H9 (cell line): Measurements from ENCODE around the gene NKAIN2. TPM values are rescaled to one million over a fixed set of nuclear protein-coding genes. Genes with fewer than 3 reads are reported as not detected.

Source experiments
- DNase-seq: peaks from one replicate; pipeline ENCODE4 v3.0.0-alpha.2; 2017
- H2AFZ ChIP-seq: one replicate; pipeline ENCODE4 v1.6.1; 2013; ENCODE audit warnings: mild to moderate bottlenecking, low read length, control low read depth, moderate library complexity
- H2AK5ac ChIP-seq: 2 replicates; pipeline ENCODE4 v1.6.1; 2013; ENCODE audit warnings: low read length, control low read depth, mixed read lengths; ENCODE audit not compliant: insufficient read length
- H2BK120ac ChIP-seq: one replicate; pipeline ENCODE4 v1.6.1; 2013; ENCODE audit warnings: low read depth, mild to moderate bottlenecking, low read length, control low read depth, inconsistent platforms; ENCODE audit not compliant: poor library complexity, severe bottlenecking
- H2BK12ac ChIP-seq: 2 replicates; pipeline ENCODE4 v1.6.1; 2013; ENCODE audit warnings: low read length, control low read depth, mixed read lengths, low read depth; ENCODE audit not compliant: insufficient read length
- H2BK15ac ChIP-seq: 2 replicates; pipeline ENCODE4 v1.6.1; 2013; ENCODE audit warnings: low read depth, low read length, control low read depth
- H2BK20ac ChIP-seq: one replicate; pipeline ENCODE4 v1.6.1; 2013; ENCODE audit warnings: low read depth, mild to moderate bottlenecking, low read length, control low read depth, inconsistent platforms; ENCODE audit not compliant: poor library complexity, severe bottlenecking
- H2BK5ac ChIP-seq: 2 replicates; pipeline ENCODE4 v1.6.1; 2013; ENCODE audit warnings: low read length, control low read depth, mixed read lengths; ENCODE audit not compliant: insufficient read length
- H3K14ac ChIP-seq: 2 replicates; pipeline ENCODE4 v1.6.1; 2013; ENCODE audit warnings: low read length, control low read depth; ENCODE audit not compliant: insufficient read depth
- H3K18ac ChIP-seq: 2 replicates; pipeline ENCODE4 v1.6.1; 2013; ENCODE audit warnings: low read depth, mild to moderate bottlenecking, mixed read lengths, low read length, control low read depth; ENCODE audit not compliant: insufficient read length
- H3K23ac ChIP-seq: 2 replicates; pipeline ENCODE4 v1.6.1; 2013; ENCODE audit warnings: low read length, control low read depth, mixed read lengths, low read depth; ENCODE audit not compliant: insufficient read length
- H3K23me2 ChIP-seq: 2 replicates; pipeline ENCODE4 v1.6.1; 2013; ENCODE audit warnings: low read depth, mild to moderate bottlenecking, mixed read lengths, low read length, control low read depth; ENCODE audit not compliant: insufficient read length, poor library complexity, severe bottlenecking
- H3K27ac ChIP-seq: 2 replicates; pipeline ENCODE4 v1.5.1; 2013; ENCODE audit warnings: low read length, control low read depth, mixed read lengths, low read depth; ENCODE audit not compliant: insufficient read length
- H3K27me3 ChIP-seq: 2 replicates; pipeline ENCODE4 v1.6.1; 2013; ENCODE audit warnings: low read length, control low read depth, inconsistent platforms; ENCODE audit not compliant: insufficient read depth
- H3K4ac ChIP-seq: 2 replicates; pipeline ENCODE4 v1.6.1; 2013; ENCODE audit warnings: low read depth, mild to moderate bottlenecking, control low read depth, inconsistent platforms, low read length, moderate library complexity
- H3K4me1 ChIP-seq: 2 replicates; pipeline ENCODE4 v1.6.1; 2013; ENCODE audit warnings: low read length, control low read depth, inconsistent platforms; ENCODE audit not compliant: insufficient read depth
- H3K4me2 ChIP-seq: 2 replicates; pipeline ENCODE4 v1.6.1; 2013; ENCODE audit warnings: low read length, control low read depth, mixed read lengths; ENCODE audit not compliant: insufficient read length, insufficient read depth
- H3K56ac ChIP-seq: 2 replicates; pipeline ENCODE4 v1.6.1; 2013; ENCODE audit warnings: low read depth, mild to moderate bottlenecking, mixed read lengths, low read length, control low read depth; ENCODE audit not compliant: insufficient read length
- H3K79me1 ChIP-seq: 2 replicates; pipeline ENCODE4 v1.6.1; 2013; ENCODE audit warnings: low read depth, mild to moderate bottlenecking, moderate library complexity, low read length, control low read depth, inconsistent platforms; ENCODE audit not compliant: insufficient read depth, poor library complexity, severe bottlenecking
- H3K79me2 ChIP-seq: 2 replicates; pipeline ENCODE4 v1.6.1; 2013; ENCODE audit warnings: low read length, control low read depth, inconsistent platforms; ENCODE audit not compliant: insufficient read depth
- H3K9ac ChIP-seq: 2 replicates; pipeline ENCODE4 v1.6.1; 2013; ENCODE audit warnings: low read length, control low read depth, mixed read lengths; ENCODE audit not compliant: insufficient read length; ENCODE audit errors: extremely low read depth
- H3K9me3 ChIP-seq: one replicate; pipeline ENCODE4 v1.6.1; 2013; ENCODE audit warnings: low read depth, low read length, inconsistent platforms; ENCODE audit not compliant: control insufficient read depth
- H3T11ph ChIP-seq: one replicate; pipeline ENCODE4 v1.6.1; 2013; ENCODE audit warnings: mild to moderate bottlenecking, low read length, control low read depth, inconsistent platforms
- H4K20me1 ChIP-seq: one replicate; pipeline ENCODE4 v1.6.1; 2013; ENCODE audit not compliant: control insufficient read depth, insufficient read length, insufficient read depth
- H4K5ac ChIP-seq: 2 replicates; pipeline ENCODE4 v1.6.1; 2013; ENCODE audit warnings: low read depth, mild to moderate bottlenecking, mixed read lengths, low read length, control low read depth; ENCODE audit not compliant: insufficient read length
- H4K8ac ChIP-seq: replicated peaks from 2 replicates; pipeline ENCODE4 v1.6.1; 2013; ENCODE audit warnings: low read length, control low read depth, mixed read lengths, low read depth; ENCODE audit not compliant: insufficient read length
- H4K91ac ChIP-seq: 2 replicates; pipeline ENCODE4 v1.6.1; 2013; ENCODE audit warnings: low read depth, mild to moderate bottlenecking, moderate library complexity, mixed read lengths, low read length, control low read depth; ENCODE audit not compliant: insufficient read length
- H3K27ac Mint-ChIP-seq, 3 experiments: 2 replicates in 2 of 3; 3 replicates in 1 of 3; pipeline ENCODE4 v1.8.0; 2020 to 2021; ENCODE audit warnings: mixed read lengths in 3 of 3, mild to moderate bottlenecking in 1 of 3, moderate library complexity in 1 of 3
- H3K27me3 Mint-ChIP-seq: 2 replicates; pipeline ENCODE4 v1.8.0; 2021; ENCODE audit warnings: low read depth, mild to moderate bottlenecking, moderate library complexity, mixed read lengths
- H3K36me3 Mint-ChIP-seq, 3 experiments: 2 replicates in 2 of 3; 3 replicates in 1 of 3; pipeline ENCODE4 v1.8.0; 2020 to 2021; ENCODE audit warnings: low read depth in 3 of 3, mixed read lengths in 3 of 3; ENCODE audit not compliant: insufficient read depth in 1 of 3
- H3K4me1 Mint-ChIP-seq, 2 experiments: 2 replicates each; pipeline ENCODE4 v1.8.0; 2020; ENCODE audit warnings: mixed read lengths in 2 of 2
- H3K4me3 Mint-ChIP-seq, 2 experiments: 2 replicates in 1 of 2; 3 replicates in 1 of 2; pipeline ENCODE4 v1.8.0; 2020 to 2021; ENCODE audit warnings: mild to moderate bottlenecking in 2 of 2, mixed read lengths in 2 of 2, moderate library complexity in 1 of 2
- H3K9me3 Mint-ChIP-seq, 2 experiments: 2 replicates in 1 of 2; 3 replicates in 1 of 2; pipeline ENCODE4 v1.8.0; 2020; ENCODE audit warnings: mild to moderate bottlenecking in 2 of 2, mixed read lengths in 2 of 2, moderate library complexity in 1 of 2
- WGBS: extraction: QIAGEN DNeasy Blood & Tissue Kit; methylation state at CpG from one replicate; pipeline ENCODE4 v1.1.7; 2013; ENCODE audit warnings: missing lambda C conversion rate, low lambda C conversion rate, mixed read lengths; ENCODE audit not compliant: insufficient read length; ENCODE audit errors: extremely low coverage; 5-methylcytosine and 5-hydroxymethylcytosine counted together
- total RNA-seq: library from RNA; stranded (reverse); gene quantifications from 2 replicates; pipeline ENCODE4 v1.2.1, GENCODE V29; 2021
- TF ChIP-seq, protein P1 (sequence below): fragments of 200-600 bp; sonication (generic); conservative IDR thresholded peaks from 3 replicates; pipeline ENCODE4 v1.8.0; 2021; ENCODE audit warnings: antibody characterized with exemption, mild to moderate bottlenecking

Gene NKAIN2
- total RNA-seq, 1 experiment from 2014 or later, result 0.17 TPM

DNA sequence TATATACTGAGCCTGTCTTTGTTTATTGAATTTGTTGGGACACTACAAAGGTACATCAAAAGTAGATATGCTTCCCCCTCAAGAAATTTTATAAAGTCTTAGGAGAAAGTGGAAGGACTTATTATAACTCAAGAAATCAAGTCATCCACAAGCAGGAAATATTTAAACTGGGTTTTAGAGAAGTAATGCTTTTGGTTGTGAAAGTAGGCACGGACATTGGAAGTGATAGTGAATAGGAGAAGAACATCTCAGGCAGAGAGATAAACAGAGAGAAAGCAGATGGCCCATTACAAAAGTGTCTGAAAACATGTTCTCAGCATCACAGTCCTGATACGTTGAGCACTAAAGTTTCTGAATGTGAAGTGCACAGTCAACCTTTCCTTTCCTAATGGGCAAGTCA is 742.9 kb downstream of the NKAIN2 start:
- no peaks in the 10 kb centered on the region for H4K20me1 ChIP-seq
- H4K91ac ChIP-seq, result no peak overlapping the region
- no peaks in the 10 kb centered on the region for H3K27me3 ChIP-seq
- H4K8ac ChIP-seq, result no peak overlapping the region
- H3K23me2 ChIP-seq, result no peaks in the 10 kb centered on the region
- no peak overlapping the region for H2AK5ac ChIP-seq
- no peak overlapping the region for H3K4ac ChIP-seq
- H2BK20ac ChIP-seq, result no peak overlapping the region
- DNase-seq, result no peak
- Mint-ChIP-seq H3K36me3 (no peaks in the 10 kb centered on the region; a peak in 1 of 7 replicates), H3K27me3 (no peaks in the 10 kb centered on the region), H3K27ac (no peak overlapping the region), H3K4me3 (no peak overlapping the region), H3K9me3 (no peaks in the 10 kb centered on the region), H3K4me1 (no peaks in the 10 kb centered on the region)
- no peak overlapping the region for H3K18ac ChIP-seq
- TF ChIP-seq, protein P1, sequence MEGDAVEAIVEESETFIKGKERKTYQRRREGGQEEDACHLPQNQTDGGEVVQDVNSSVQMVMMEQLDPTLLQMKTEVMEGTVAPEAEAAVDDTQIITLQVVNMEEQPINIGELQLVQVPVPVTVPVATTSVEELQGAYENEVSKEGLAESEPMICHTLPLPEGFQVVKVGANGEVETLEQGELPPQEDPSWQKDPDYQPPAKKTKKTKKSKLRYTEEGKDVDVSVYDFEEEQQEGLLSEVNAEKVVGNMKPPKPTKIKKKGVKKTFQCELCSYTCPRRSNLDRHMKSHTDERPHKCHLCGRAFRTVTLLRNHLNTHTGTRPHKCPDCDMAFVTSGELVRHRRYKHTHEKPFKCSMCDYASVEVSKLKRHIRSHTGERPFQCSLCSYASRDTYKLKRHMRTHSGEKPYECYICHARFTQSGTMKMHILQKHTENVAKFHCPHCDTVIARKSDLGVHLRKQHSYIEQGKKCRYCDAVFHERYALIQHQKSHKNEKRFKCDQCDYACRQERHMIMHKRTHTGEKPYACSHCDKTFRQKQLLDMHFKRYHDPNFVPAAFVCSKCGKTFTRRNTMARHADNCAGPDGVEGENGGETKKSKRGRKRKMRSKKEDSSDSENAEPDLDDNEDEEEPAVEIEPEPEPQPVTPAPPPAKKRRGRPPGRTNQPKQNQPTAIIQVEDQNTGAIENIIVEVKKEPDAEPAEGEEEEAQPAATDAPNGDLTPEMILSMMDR, result no peak
- H3K79me1 ChIP-seq, result no peaks in the 10 kb centered on the region
- no peaks in the 10 kb centered on the region for H3K9me3 ChIP-seq
- H3K4me1 ChIP-seq, result no peaks in the 10 kb centered on the region
- WGBS, result no CpG with 5 or more reads among the region's 2 CpGs
- H4K5ac ChIP-seq, result no peak overlapping the region
- no peak overlapping the region for H3K9ac ChIP-seq
- no peaks in the 10 kb centered on the region for H3K79me2 ChIP-seq
- no peak overlapping the region for H3K27ac ChIP-seq
- no peak overlapping the region for H2AFZ ChIP-seq
- H2BK5ac ChIP-seq, result no peak overlapping the region
- no peak overlapping the region for H3T11ph ChIP-seq
- no peak overlapping the region for H2BK12ac ChIP-seq
- H2BK15ac ChIP-seq, result no peak overlapping the region
- no peak overlapping the region for H3K56ac ChIP-seq
- no peak overlapping the region for H3K23ac ChIP-seq
- H3K4me2 ChIP-seq, result no peak overlapping the region
- H3K14ac ChIP-seq, result no peak overlapping the region
- H2BK120ac ChIP-seq, result no peak overlapping the region
